ENCODE measurements around the gene TUBA4A.
"Not testable (repeated sequence)": the region's sequence is repeated elsewhere in the genome, so short reads cannot be mapped to it uniquely, and the experiment has no call there.

The TUBA4A gene

DNA sequence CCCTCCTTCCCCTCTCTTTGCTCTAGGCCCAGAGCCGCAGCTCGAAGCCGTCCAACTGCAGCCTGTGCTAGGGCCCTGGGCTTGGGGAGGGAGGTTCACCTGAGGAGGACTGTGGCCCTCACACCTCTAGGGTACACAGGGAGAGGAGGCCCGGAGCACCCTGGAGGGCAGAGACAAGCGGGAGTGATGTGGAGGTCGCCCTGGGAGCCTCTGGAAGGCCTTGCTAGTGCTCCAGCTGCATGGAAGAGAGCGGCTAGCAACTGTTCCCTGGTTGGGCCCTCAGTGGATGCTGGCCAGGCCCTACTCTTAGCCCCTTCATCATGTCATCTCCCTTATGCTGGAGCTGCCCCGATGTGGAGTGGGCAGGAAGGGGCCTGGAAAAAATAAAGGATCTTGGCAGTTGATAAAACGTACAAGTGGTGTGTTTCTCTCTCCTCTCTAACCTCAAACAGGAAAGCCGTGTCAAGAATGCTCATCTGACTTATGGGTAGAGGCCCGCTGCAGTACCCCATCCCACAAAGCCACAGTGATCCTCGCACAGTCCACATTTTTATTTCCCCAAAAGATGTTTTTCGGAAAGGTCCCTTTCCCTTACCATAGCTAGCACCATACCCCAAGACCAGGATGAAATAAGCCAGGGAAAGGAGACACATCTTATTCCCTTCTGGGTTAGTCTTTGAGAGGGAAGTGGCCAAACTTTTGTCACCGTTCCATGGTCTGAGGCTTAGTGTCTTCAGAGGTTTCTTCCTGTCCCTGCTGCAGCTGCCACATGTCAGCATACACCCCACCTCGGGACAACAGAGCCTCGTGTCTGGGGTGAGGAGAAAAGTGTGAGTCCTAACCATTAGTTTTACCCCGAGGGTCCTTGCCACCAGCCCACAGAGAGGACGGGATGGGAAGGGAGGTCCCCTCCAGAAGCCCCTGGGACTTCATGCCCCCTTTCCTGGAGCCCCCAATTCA lies 44.2 kb downstream of the TUBA4A start:
- DNase-seq, result no peak

GRCh38 chr2:219207884-219208740 lies 45.6 kb downstream of the TUBA4A start:
- DNase-seq, result no peak

DNA sequence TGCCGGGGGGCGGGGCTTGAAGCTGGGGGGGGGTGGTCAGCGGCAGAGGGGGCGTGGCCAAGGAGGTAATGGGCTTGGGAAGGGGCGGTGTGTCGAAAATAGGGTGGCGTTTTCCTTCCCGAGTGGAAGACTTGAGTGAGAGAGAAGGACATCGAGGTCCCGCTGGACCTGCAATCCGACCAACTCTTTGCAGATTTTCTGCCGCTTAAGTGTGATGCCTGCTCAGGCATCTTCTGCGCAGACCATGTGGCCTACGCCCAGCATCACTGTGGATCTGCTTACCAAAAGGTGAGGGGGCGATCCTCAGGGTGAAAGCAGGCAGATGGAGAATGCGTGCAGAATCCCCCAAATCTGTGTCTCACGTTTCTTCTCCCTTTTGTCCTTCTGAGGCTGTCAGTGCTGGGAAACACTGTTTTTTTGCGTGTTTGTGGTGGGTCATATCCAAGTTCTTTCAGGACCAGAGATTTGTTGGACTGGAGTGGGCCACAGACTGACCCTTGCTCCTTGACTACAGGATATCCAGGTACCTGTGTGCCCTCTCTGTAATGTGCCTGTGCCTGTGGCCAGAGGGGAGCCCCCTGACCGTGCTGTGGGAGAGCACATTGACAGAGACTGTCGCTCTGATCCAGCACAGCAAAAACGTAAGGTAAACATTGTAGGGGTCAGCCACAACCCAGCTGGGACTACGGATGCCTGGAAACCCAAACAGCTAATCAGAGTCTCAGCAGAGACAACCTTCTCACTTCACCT lies 46.4 kb downstream of the TUBA4A start:
- no peak for DNase-seq

- DNase-seq, result peak; percentile 93
Measured at GRCh38 chr2:219206328-219207133, 47.2 kb downstream of the TUBA4A start, which contains the start of gene ZFAND2B. Gene ZFAND2B (plus strand): TSS chr2:219206782. CDS start chr2:219206988, 206 bp downstream.

GRCh38 chr2:219205981-219206327 lies 47.8 kb downstream of the TUBA4A start:
- no peak for DNase-seq

GRCh38 chr2:219205165-219205538 lies 48.6 kb downstream of the TUBA4A start:
- DNase-seq, result no peak

GRCh38 chr2:219204425-219205164 lies 49.1 kb downstream of the TUBA4A start:
- DNase-seq, result no peak

DNA sequence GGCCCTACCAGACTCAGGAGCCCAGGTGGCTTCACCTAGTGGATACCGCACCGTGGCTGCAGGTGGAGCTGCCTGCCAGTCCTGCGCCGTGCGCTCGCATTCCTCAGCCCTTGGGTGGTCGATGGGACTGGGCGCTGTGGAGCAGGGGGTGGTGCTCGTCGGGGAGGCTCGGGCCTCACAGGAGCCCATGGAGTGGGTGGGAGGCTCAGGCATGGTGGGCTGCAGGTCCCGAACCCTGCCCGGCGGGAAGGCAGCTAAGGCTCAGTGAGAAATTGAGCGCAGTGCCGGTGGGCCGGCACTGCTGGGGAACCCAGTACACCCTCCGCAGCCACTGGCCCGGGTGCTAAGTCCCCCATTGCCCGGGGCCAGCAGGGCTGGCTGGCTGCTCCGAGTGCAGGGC lies 52.4 kb downstream of the TUBA4A start:
- not testable (repeated sequence) for DNase-seq

DNA sequence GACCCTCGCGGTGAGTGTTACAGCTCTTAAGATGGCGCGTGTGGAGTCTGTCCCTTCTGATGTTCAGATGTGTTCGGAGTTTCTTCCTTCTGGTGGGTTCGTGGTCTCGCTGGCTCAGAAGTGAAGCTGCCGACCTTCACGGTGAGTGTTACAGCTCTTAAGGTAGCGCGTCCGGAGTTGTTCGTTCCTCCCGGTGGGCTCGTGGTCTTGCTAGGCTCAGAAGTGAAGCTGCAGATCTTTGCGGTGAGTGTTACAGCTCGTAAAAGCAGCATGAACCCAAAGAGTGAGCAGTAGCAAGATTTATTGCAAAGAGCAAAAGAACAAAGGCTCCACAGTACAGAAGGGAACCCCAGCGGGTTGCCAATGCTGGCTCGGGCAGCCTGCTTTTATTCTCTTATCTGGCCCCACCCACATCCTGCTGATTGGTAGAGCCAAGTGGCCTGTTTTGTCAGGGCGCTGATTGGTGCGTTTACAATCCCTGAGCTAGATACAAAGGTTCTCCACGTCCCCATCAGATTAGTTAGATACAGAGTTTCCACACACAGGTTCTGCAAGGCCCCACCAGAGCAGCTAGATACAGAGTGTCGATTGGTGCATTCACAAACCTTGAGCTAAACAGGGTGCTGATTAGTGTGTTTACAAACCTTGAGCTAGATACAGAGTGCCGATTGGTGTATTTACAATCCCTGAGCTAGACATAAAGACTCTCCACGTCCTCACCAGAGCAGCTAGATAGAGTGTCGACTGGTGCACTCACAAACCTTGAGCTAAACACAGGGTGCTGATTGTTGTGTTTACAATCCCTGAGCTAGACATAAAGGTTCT lies 53.0 kb downstream of the TUBA4A start:
- DNase-seq, result not testable (repeated sequence)
